GM12801 (cell line): ENCODE data around the gene SND1.

ENCODE experiments used
- TF ChIP-seq, protein P1 (sequence below): IDR thresholded peaks from one replicate; pipeline ENCODE4 v1.5.1; 2011; ENCODE audit warnings: control low read depth; ENCODE audit not compliant: insufficient read length; ENCODE audit errors: extremely low read depth

The SND1 gene

GRCh38 chr7:127993317-127993716 lies 341.3 kb downstream of the SND1 start:
- TF ChIP-seq, protein P1, sequence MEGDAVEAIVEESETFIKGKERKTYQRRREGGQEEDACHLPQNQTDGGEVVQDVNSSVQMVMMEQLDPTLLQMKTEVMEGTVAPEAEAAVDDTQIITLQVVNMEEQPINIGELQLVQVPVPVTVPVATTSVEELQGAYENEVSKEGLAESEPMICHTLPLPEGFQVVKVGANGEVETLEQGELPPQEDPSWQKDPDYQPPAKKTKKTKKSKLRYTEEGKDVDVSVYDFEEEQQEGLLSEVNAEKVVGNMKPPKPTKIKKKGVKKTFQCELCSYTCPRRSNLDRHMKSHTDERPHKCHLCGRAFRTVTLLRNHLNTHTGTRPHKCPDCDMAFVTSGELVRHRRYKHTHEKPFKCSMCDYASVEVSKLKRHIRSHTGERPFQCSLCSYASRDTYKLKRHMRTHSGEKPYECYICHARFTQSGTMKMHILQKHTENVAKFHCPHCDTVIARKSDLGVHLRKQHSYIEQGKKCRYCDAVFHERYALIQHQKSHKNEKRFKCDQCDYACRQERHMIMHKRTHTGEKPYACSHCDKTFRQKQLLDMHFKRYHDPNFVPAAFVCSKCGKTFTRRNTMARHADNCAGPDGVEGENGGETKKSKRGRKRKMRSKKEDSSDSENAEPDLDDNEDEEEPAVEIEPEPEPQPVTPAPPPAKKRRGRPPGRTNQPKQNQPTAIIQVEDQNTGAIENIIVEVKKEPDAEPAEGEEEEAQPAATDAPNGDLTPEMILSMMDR = no peak

- TF ChIP-seq, protein P1 = no peak
These were observed 342.0 kb downstream of the SND1 start for GRCh38 chr7:127993987-127994386.

- TF ChIP-seq, protein P1 = no peak
These were observed 343.3 kb downstream of the SND1 start for GRCh38 chr7:127995156-127995880.

GRCh38 chr7:127995881-127996215 lies 343.9 kb downstream of the SND1 start:
- TF ChIP-seq, protein P1 = no peak

- TF ChIP-seq, protein P1 = no peak
These were observed 344.5 kb downstream of the SND1 start for GRCh38 chr7:127996253-127997071.

DNA sequence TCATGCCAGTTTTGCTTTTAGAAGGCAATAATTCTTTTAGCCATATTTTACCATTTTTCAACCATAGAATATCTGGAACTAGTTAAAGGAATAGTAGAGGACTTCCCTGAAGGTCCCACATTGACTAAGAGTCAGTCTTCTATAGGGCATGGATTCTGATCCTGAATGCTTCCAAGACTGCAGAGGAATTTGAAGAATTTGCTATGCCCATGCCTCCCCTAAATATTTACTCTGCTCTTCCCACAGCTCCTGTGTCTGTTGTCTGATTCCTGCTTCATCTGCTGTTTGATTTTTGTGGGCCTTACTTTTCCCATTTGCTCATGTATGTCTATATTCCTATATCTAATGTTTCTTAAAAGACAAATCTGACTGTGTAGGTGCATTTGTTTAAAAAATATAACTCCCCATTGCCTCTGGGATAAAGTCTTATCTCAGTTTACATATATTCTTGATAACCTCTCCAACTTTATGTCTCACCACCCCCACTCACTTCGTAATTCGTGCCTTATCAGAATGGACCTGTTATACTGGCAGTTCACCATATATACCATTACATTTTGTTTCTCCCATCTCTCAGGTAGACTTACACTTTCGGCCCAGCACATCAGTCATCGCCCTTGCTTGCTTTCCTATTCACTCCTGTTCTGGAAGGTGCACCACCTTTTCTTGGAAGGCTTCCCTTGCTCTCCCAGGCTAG lies 345.4 kb downstream of the SND1 start:
- TF ChIP-seq, protein P1 = no peak

- TF ChIP-seq, protein P1 = no peak
These were observed 346.7 kb downstream of the SND1 start for GRCh38 chr7:127998671-127999070.
